Stimulated activated CD4-positive, alpha-beta T cell treated with anti-CD3 and anti-CD28 coated beads, TNF-alpha, amount 100 ng/mL, for 48 hours (primary cell): Measurements from ENCODE around the gene SULT2B1.
"Not testable (repeated sequence)": the region's sequence is repeated elsewhere in the genome, so short reads cannot be mapped to it uniquely, and the experiment has no call there.

ENCODE experiments used
- DNase-seq, 3 donors: peaks; one replicate each; pipeline ENCODE4 v3.0.0-alpha.2; 2020; ENCODE audit warnings: low read depth in 3 of 3

Gene SULT2B1

DNA sequence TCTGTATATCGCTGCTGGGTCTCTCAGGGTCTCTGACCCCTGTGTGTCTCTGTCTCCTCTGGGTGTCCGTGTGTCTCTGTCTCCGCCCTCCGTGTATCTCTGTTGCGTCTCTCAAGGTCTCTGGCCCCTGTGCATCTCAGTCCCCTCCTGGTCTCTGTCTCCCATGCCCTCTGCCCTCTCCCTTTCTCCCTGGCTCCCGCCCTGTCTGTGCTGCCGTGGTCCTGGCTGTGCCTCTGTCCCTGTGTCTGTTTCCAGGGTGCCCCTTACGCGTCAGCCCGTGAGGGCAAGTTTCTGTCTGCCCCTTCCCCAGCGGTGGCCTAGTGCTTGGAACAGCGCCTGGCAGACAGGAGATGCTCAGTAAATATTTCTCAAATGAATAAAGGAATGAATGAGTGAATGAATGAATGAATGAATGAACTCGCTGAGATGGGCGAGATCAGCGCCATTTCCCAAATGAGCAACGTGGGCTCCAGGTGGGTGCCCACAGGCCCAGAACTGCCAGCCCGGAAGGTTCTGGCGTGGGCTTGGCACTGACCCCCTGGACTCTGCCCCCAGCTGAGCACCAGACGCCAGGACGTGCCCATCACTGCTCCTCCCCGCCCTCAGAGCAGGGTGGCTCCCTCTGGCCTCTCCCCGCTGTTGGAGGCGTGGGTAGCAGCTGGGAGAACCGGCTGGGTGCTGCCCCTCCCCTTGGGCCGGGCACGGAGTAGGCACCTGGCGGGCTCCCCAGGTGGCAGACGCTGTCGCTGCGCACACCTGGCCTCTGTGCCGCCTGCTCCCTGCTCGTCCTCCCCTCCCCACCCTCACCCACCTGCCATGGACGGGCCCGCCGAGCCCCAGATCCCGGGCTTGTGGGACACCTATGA lies at the start of gene SULT2B1:
SULT2B1 (plus strand) TSS at position 736 of the 866 bp plus-strand sequence; CDS start at position 817, 81 bp downstream.
- no peak for DNase-seq

DNA sequence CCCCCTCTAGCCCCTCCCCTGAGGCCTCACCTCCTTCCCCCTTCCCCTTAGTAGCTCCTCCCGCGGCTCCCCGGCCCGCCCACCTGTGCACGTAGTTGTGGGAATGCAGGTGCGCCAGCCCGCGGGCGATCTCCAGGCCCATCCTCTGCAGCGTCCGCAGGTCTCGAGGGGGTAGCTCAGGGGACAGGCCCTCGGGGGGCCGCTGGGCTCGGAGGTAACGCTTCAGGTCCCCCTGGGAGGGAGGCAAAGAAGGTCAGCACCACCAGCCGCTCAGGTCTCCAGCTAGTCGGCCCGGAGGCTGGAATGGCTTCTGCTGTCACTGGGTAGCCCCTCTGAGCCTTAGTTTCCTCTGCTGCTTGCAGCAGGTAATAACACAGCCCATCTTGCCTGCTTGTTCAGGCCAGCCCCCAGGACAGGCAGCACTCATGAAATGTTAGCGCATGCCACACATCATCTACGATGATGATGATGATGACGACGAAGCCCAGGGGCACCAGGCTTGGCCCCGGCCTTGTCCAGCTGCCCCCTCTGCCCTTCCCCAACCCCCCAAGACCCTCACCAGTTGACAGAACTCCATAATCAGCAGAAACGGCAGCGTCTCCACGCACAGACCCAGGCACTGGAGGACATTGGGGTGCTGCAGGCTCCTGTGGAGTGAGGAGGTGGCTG lies 49.5 kb upstream of the SULT2B1 start:
- peak in 1 of 3 donors; percentile 74 for DNase-seq

DNA sequence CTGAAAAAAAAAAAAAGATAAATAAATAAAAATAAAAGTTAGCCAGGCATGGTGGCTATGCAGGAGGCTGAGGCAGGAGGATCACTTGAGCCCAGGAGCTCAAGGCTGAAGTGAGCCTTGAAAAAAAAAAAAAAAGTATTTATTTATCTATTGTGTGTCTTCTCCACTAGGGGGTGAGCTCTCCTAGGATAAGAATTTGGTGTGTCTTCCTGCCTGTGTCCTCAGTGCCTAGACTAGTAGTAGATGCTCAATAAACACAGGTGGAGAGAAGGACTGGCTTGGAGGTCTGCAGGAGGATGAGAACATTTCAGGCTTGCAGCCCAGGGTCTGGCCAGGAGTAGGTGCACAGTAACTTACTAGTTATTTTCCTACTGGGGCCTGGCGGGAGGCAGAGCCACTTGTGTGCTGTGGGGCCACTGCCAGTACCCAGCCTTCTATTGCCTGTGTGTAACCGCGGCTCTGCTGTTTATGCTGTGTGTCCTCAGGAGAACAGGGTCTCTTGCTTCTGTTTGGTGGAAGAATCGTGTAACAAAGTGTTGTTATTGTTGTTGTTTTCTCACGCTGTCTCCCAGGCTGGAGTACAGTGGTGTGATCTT lies 45.7 kb upstream of the SULT2B1 start:
- DNase-seq, result no peak

DNA sequence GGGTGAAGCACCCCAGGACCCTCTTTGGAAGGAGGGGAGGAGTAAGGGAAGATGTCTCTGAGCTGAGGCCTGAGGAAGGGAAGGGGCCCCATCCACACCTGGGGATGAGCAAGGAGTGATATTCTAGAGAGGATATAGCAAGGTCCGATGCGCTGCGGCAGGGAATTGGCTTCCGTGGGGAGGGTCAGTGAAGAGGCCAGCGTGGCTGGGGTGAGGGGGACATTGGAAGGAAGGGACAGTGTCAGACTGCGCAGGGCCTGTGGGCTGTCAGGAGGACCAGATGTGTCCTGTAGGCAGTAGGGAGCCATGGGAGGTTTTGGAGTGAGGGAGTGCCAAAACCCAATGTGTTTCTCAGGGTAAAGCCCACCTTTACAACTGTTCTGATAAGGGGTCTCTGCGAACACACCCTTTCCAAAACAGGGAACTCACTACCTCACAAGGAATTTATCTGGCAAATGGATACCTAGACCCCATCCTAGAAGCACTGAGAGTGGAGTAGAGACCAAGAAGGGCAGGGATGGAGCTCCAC lies 44.0 kb upstream of the SULT2B1 start:
- no peak for DNase-seq

DNA sequence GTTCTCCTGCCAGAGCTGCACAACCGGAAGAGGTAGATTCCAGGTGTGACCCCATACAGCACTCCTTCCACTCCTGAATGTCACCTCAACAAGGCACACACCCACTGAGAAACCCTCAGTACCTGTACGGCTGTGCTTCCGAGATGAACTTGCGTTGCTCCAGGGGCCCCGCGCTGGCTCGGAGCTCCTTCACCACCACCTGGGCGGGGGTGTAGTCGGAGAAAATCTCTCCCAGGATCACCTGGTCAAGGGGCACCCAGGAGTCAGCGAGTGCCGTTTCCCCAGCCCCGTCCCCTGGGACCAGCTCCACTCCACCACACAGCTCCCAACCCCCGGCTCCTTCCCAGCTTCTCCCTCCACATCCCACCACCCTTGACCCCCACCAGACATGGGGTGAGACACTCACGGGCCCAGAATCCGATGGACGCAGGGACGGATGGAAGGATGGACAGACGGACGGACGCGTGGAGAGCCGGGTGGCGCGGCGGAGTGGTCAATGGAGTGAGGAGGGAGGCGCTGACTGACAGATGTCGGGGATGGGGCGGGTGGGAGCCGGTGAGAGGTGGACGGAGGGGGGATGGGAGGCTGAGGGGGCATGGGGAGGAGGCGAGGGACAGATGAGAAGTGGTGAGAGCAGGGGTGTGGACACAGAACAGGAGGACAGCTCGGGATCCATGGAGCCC lies 43.1 kb upstream of the SULT2B1 start:
- DNase-seq, result no peak

DNA sequence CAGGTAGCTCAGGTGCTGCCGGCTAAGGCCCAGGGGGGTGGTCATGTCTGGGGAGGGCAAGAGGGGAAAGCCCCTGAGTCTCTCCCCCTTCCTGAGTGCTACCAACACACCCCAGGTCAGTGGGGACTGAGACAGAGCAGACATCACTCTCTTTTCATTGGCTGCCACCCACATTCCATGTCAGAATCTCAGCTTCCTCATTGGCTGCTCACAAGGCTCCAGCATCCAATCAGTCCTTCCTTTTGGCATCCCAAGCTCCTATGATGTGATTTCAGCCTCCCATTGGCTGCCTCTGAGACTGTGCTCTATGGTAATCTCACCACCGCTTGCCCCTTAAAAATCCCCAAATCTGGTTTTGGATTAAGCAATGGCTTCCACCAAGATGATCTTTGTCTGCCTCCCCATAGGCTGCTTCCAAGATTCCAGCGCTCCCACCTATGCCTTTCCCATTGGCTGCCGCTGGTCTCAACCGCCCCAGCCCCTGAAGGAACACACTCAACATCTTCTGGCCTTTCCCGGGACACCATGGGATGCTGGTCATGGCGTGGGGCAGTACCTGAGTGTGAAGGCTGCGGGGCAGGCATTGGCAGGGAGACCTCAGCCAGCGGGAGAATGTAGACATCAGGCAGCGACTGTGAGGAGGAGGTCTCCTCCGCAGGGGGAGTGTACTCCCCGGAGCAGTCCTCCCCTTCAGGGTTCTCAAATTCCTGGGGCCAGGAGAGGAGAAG lies 42.3 kb upstream of the SULT2B1 start:
- DNase-seq, result no peak

DNA sequence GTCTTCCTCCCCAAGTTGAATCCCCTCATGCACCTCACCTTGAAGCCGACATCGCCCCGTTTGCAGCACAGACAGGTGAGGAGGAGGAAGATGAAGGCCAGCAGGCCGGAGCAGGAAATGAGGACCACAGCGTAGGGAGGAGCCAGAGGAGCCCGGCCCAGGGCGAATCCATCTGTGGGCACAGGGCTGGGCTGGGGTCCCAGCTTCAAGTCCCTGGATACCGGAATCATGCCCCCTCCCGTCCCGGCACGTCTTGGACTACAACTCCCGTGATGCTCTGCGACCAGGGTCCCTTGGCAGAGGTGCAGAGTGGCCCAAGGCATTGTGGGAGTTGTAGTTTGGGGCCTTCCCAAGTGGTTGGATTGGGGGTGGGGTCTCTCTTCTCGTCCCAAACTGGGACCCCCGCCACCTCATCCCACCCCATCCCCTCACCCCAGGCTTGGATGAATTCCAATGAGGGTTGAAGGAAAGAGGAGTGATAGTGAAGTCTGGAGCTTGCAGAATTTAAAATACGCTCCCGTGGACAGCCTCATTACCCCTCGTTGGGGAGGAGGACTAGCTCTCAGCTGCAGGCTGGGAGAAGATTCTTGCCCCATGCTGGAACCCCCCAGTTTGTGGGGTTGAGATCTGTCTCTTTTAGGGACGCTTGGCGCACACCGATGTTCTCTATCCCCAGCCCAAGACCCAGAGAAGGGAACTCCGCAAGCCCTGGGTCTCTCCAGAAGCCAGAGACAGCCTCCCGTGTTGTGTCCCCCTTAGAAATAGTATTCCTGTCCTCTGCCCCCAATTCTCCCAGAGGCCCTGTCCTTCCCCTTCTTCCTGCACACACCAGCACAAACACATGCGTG lies 41.3 kb upstream of the SULT2B1 start:
- peak in 2 of 3 donors; percentile 47 to 80 for DNase-seq

DNA sequence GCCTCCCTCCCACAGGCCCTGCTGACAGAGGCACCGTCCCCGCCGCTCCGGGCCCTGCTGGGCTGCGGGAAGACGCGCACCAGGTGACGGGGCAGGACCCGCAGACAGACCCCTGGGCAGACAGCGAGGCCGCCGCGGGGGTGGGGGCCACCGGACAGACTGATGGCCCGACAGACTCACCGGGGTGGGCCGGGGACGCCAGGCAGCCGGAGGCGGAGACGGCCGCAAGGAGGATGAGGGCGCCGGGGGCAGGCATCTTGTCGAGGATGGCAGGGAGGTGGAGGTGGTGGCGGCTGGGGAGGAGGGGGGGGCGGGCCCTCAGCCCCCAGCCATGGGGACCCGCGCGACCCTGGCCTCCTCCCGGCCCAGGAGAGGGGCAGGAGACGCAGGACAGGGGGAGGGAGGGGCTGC lies 40.6 kb upstream of the SULT2B1 start:
- no peak for DNase-seq

DNA sequence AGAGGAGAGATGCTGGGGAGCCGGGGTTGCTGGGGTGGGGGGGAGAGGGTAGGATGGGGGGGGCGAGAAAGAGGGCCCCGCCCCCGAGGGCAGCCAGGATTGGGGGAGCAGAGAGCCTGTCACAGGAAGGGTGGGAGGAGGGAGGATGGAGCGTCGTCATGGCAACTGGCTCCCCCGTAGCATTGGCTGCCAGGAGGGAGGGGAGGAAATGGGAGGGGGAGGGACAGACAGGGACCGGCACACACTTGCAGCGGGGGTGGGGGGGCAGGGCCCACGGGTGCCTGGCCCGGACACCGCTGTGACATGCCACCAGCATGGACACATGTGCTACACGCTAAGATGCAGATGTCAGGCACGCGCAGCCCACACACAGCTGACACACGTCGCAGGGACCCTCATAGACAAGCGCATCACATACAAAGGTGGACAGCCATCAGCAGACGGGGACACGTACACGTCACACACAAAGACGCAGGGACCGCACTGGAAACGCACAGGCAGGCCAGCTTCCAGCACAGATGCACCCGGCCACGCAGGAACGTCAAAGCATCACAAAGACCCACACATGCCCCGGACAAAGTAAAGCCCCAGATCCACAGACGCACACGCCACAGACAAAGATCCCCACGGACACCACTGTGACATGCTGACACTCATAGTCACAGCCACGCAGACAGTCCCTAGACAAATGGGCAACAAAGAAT lies 40.0 kb upstream of the SULT2B1 start, which contains the start of gene LMTK3:
LMTK3 (minus strand) TSS at position 36 of the 704 bp plus-strand sequence. CDS start 259 bp downstream, outside the sequence.
- DNase-seq, result peak in 2 of 3 donors; percentile 54 to 73

DNA sequence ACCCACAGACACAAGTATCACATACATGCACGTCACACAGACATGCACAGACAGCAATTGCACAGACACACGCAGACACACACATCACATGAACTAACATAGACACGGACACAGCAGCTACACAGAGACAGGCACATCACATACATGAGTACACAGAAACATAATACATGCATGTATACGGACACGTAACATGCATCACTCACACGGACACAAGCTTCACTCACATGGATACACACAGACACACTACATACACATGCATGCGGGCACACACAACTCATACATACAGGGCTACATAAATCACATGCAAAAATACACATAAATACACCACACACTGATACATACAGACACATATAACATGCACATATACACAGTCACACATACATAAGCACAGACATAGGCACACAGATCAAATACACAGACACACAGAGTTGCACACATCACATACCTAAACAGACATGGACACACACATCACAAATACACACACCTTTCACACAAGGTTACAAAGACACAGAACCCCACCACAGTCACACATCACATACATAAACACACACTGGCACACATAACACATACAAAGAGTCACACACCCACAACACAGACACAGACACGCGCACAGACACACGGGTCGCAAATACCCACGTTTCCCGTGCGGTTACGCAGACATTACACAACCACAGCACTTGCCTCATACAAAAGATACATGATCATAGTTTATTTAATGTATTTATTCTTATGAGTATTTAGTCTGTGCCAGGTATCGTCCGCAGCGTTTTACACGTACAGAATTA lies 39.3 kb upstream of the SULT2B1 start:
- DNase-seq, result no peak

DNA sequence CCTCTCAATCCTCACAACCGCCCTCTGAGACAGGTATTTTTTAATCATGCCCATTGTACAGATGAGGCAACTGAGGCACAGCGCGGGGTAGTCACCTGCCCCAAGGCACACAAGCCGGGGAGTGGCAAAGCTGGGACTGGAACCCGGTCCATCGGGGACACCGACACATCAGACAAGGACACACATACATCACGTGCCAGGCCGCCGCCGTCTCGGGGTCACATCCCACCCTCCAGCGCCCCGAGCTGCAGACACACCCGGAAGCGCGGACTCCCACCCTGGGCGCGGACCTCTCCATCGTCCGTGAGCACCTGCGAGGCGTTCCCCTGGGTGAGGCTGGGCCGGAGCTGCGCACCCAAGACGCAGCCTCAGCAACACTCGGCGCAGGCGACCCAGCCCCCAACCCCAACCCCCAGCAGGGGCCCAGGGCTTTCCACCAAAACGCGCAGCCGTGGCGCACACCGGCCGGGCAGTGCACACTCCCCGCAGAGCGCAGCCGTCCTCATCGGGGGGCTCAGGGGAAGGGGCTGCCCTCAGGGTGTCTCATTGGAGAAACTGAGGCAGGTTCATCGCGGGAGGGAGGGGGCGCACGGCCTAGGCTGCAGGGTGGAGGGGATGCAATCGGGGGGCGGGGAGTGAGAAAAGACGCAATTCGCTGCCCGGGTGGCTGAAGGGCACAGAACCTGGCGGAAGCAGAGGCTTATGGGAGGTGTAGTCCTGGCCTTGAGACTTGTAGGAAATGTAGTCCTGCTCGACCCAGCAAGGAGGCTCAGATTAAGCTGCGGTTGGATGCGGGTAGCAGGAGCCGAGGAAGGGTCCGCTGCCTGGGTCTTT lies 38.5 kb upstream of the SULT2B1 start:
- peak in 2 of 3 donors; percentile 55 to 66 for DNase-seq

DNA sequence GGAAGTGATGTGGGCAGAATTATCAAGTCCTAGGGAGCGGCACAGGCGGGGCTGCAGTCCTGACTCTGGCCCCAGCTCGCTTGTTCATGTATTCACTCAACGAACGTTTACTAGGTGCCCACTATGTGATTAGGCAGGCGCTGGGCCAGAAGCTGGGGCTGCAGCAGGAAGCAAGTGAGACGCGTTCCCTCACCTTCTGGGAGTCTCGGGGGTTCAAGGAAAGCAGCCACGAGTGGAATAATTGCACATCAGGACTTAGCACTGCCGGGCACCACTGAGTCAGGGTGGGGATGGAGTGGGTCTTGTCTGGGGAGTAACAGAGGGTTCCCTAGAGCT lies 37.9 kb upstream of the SULT2B1 start:
- DNase-seq, result no peak

DNA sequence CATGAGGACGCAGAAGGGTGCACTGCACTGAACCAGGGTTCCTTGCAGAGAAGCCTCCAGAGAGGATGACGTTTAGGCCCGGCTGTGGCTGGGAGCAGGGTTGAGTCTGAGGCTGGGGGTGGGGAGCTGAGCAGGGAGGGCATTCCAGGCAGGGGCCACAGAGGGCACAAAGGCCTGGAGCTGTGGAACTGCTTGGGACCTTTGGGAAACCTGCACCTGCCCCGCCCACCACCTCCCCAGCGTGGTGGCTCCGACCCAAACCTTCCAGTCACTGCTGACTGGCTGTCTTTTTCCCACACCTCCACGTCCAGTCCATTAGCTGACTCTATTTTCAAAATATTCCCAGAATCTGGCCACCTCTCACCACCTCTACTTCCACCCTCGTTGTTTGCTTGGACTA lies 35.4 kb upstream of the SULT2B1 start:
- DNase-seq, result no peak

DNA sequence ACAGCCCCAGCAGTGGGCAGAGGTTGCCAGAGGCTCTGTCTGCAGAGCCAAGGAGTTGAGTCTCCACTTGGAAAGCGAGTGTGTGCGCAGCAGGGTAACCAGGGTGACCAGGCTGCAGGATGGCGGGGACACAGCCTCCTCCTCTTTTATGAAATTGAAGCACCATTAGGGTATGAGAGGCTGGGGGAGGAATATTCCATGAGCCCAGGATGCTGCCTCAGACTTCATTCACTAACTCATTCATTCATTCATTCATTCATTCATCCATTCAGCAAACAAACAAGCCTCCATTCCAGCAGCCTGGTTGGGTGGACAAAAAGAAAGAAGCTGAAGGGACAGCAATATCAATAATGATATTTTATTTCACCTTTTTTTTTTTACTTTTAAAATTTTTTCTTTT lies 33.8 kb upstream of the SULT2B1 start:
- no peak for DNase-seq

DNA sequence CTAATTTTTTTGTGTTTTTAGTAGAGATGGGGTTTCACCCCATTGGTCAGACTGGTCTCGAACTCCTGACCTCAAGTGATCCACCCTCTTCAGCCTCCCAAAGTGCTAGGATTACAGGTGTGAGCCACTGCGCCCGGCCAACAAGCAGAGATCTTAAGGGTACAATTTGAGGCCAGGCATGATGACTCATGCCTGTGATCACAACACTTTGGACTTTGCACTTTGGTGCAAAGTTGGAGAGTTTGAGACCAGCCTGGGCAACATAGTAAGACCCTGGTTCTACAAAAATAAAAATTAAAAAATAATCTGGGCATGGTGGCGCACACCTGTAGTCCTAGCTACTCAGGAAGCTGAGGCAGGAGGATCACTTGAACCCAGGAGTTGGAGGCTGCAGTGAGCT lies 32.5 kb upstream of the SULT2B1 start:
- not testable (repeated sequence) for DNase-seq

DNA sequence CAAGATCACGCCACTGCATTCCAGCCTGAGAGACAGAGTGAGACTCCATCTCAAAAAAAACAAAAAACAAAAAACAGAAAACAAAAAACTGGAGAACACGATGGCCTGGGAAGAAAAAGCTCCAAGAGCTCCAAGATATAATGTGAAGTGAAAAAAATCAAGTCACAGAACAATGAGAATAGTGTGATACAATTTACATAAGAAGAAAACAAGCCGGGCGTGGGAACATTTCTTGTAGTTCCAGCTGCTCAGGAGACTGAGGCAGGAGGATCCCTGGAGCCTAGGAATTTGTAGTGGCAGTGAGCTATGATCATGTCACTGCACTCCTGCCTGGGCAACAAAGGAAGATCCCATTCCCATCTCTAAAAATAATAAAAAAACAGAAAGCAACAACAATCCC lies 31.8 kb upstream of the SULT2B1 start:
- no peak for DNase-seq

DNA sequence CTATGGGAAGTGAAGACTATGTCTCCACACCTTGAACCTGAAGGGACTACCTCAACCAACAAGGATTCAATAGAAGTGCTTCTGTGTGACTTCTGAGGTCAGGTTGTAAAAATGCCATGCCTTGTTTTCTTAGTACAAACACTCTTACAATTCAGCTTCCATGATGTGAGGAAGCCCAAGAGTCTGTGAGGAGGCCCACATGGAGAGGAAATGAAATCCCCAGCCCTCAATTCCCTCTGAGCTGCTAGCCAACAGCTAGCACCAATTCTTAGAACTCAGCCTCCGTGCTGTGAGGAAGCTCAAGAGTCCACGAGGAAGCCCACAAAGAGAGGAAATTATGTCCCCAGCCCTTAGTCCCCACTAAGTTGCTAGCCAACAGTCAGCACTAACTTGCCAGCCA lies 27.8 kb upstream of the SULT2B1 start:
- DNase-seq, result no peak

DNA sequence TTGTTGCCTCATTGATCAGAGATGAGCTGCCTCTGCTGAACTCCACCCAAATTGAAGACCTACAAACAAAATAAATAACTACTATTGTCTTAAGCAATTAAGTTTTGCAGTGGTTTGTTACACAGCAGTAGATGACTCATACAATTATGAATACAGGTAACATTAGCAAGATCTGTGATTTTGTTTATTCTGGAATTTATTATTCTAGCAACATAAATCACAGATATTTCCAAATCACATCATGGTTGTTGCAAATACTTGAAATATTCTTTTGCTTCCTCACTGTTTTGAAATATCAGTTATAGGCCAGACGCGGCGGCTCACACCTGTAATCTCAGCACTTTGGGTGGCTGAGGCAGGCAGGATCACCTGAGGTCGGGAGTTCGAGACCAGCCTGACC lies 27.2 kb upstream of the SULT2B1 start:
- DNase-seq, result no peak
